ENCODE data around the gene BCAR3. TPM values are rescaled to one million over a fixed set of nuclear protein-coding genes. Genes with fewer than 3 reads are reported as not detected.

Gene BCAR3
- total RNA-seq, 1 experiment from 2014 or later, result 69.3 TPM

DNA sequence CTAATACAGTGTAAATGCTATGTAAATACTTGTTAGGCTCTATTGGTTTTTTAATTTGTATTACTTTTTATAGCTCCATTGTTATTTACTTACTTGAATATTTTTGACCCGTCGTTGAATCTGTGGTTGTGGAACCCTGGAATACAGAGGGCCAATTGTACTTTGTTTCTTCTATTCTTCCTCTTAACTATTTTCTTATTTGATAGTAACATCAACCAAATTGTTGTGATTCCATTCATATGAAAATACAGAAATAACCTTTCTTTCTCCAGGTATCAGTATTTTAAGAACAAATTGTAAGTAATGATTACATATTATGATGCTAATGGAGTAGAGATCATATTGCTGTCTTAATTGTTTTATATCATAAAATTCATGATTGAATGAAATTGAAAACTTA, 160.0 kb downstream of the BCAR3 start:
- no peak for DNase-seq (ENCODE audit: extremely low read depth, low read depth)

DNA sequence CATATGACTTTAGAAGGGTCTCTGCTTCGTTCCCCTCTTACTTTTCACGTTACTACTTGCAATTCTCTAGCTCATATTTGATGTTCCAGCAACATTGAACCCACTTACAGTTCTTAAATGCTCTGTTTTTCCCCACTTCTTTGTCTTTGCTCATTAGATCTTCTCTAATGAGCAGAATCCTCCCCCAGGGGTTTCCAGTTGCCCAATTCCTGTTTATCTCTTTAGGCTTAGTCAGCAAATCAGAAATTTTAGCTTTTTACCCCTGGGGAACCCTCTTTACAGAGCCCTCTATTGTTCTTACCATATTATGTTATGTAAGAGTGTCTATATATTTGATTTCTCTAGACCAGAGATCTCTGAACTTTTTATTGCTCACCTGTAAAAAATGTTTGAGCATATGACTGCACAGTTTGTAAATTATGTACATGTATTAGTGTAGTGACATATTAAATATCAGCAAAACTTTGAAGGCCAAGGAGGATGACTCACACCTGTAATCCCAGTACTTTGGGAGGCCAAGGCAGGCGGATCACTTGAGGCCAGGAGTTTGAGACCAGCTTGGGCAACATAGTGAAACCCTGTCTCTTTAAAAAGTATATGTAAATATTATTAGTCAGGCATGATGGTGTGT, 162.3 kb downstream of the BCAR3 start:
- DNase-seq (ENCODE audit: extremely low read depth, low read depth), result no peak

- DNase-seq (ENCODE audit: extremely low read depth, low read depth), result no peak
Observed at GRCh38 chr1:93518516-93518915, 163.1 kb downstream of the BCAR3 start.

GRCh38 chr1:93516164-93516563, 165.5 kb downstream of the BCAR3 start:
- DNase-seq (ENCODE audit: extremely low read depth, low read depth), result no peak

Other genes with a start within 250 kb of the BCAR3 start
- 21.3 and 24.4 TPM in 2 replicates for gene FNBP1L, start 233.7 kb downstream of the BCAR3 start, total RNA-seq (2014; rRNA removed; shearing (Covaris generic))
- 57.7 and 61.2 TPM in 2 replicates for gene DNTTIP2, start 197.4 kb upstream of the BCAR3 start, total RNA-seq (2014; rRNA removed; shearing (Covaris generic))
- 89.8 and 95.4 TPM in 2 replicates for gene GCLM, start 227.6 kb upstream of the BCAR3 start, total RNA-seq (2014; rRNA removed; shearing (Covaris generic))

All from NCI-H460 (cell line).